ENCODE results near the gene RAB1A.
A peak's percentile ranks its signal among the peaks of the same experiment; 100 is the strongest.

GRCh38 chr2:65079017-65079416 lies 50.9 kb downstream of the RAB1A start:
- TF ChIP-seq NR2F6 (IDR thresholded peaks at IDR 0.05) (no peak), NR2F6 (CRISPR knock-in tag; IDR thresholded peaks at IDR 0.05) (no peak), EED (CRISPR knock-in tag; IDR thresholded peaks at IDR 0.05) (no peak), ZBTB49 (CRISPR knock-in tag; IDR thresholded peaks at IDR 0.05; ENCODE audit: borderline replicate concordance) (no peak), ZBTB46 (CRISPR knock-in tag; IDR thresholded peaks at IDR 0.05; ENCODE audit: borderline replicate concordance) (no peak), CTCF (CRISPR knock-in tag; IDR thresholded peaks at IDR 0.05) (no peak), CBFB (CRISPR knock-in tag; IDR thresholded peaks at IDR 0.05) (no peak), SKIL (CRISPR knock-in tag; IDR thresholded peaks at IDR 0.05; ENCODE audit: borderline replicate concordance) (no peak), POLR2AphosphoS5 (IDR thresholded peaks at IDR 0.05; ENCODE audit: low read depth, low read length) (no peak), ZNF792 (CRISPR knock-in tag; IDR thresholded peaks at IDR 0.05) (no peak), ESRRA (CRISPR knock-in tag; IDR thresholded peaks at IDR 0.05; ENCODE audit: low read depth) (no peak), GMEB1 (CRISPR knock-in tag; IDR thresholded peaks at IDR 0.05; ENCODE audit: borderline replicate concordance) (no peak), POLR2A (IDR thresholded peaks at IDR 0.05; ENCODE audit: insufficient read depth in 1 of 2, low read depth in 2 of 2, low read length in 2 of 2) (peak in 1 of 2 experiments; percentile 36; a peak in 1 of 4 replicates)
